ENCODE data around the gene C3orf52.

DNA sequence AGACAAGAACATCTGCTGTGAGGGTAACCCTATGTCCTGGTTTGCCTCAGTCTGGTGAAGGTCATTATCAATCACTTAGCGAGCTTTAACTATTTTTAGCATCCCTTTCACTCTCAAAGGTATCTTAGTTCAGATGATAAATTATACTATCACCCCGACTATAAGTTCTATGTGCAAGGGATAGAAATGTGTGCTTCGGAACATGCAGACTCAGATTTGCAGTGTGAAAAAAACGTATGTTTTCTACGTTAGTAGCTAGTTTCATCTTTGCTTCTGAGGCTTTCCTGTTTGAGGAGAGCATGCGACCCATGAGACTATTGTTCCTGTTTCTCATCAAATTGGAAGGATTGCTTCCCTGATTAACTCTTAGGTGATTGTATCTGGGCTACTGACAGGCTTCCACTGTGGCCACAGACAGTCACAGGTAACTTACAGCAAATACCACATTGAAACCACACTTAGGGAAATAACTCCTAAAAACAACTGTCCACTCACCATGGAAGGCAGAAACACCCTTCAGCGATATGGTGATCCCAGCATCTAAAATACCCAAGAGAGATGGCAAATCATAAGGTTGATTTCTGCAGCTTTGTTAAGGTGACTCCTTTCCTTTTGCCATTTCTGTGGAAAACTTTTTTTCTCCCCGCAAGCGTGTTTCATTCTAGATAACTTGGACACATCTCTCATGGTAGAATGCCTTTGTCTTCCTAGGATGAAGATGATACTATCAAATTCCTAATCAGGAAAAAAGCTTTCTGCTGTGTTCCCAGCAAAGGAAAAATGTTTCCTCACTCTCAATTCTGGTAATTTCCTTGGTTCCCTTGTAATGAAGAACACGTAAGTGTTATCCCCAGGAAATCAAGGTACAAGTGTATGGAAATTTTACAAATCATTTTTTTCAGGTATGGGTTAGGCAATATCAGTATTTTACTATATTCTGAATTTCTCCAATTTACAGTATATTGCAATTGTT lies 41.6 kb downstream of the C3orf52 start:
- TF ChIP-seq, protein P1, sequence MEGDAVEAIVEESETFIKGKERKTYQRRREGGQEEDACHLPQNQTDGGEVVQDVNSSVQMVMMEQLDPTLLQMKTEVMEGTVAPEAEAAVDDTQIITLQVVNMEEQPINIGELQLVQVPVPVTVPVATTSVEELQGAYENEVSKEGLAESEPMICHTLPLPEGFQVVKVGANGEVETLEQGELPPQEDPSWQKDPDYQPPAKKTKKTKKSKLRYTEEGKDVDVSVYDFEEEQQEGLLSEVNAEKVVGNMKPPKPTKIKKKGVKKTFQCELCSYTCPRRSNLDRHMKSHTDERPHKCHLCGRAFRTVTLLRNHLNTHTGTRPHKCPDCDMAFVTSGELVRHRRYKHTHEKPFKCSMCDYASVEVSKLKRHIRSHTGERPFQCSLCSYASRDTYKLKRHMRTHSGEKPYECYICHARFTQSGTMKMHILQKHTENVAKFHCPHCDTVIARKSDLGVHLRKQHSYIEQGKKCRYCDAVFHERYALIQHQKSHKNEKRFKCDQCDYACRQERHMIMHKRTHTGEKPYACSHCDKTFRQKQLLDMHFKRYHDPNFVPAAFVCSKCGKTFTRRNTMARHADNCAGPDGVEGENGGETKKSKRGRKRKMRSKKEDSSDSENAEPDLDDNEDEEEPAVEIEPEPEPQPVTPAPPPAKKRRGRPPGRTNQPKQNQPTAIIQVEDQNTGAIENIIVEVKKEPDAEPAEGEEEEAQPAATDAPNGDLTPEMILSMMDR (IDR thresholded peaks at IDR 0.05) = no peak
- no peak for TF ChIP-seq TCF7L2 (IDR thresholded peaks at IDR 0.05; ENCODE audit: low read depth, low read length)
- TF ChIP-seq, protein P2, sequence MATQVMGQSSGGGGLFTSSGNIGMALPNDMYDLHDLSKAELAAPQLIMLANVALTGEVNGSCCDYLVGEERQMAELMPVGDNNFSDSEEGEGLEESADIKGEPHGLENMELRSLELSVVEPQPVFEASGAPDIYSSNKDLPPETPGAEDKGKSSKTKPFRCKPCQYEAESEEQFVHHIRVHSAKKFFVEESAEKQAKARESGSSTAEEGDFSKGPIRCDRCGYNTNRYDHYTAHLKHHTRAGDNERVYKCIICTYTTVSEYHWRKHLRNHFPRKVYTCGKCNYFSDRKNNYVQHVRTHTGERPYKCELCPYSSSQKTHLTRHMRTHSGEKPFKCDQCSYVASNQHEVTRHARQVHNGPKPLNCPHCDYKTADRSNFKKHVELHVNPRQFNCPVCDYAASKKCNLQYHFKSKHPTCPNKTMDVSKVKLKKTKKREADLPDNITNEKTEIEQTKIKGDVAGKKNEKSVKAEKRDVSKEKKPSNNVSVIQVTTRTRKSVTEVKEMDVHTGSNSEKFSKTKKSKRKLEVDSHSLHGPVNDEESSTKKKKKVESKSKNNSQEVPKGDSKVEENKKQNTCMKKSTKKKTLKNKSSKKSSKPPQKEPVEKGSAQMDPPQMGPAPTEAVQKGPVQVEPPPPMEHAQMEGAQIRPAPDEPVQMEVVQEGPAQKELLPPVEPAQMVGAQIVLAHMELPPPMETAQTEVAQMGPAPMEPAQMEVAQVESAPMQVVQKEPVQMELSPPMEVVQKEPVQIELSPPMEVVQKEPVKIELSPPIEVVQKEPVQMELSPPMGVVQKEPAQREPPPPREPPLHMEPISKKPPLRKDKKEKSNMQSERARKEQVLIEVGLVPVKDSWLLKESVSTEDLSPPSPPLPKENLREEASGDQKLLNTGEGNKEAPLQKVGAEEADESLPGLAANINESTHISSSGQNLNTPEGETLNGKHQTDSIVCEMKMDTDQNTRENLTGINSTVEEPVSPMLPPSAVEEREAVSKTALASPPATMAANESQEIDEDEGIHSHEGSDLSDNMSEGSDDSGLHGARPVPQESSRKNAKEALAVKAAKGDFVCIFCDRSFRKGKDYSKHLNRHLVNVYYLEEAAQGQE (IDR thresholded peaks at IDR 0.05; ENCODE audit: insufficient read depth in 1 of 2, low read depth in 2 of 2, low read length in 1 of 2) = no peak
- no peak for TF ChIP-seq POLR2AphosphoS5 (IDR thresholded peaks at IDR 0.05; ENCODE audit: low read depth, low read length)

Data from Panc1 (cell line).